Endothelial cell (in vitro differentiated cells): Measurements from ENCODE around the gene CEACAM1. TPM values are rescaled to one million over a fixed set of nuclear protein-coding genes. Genes with fewer than 3 reads are reported as not detected.
A peak's percentile ranks its signal among the peaks of the same experiment; 100 is the strongest.

Experiments
- DNase-seq: peaks from one replicate; pipeline ENCODE4 v3.0.0; 2021; ENCODE audit warnings: low spot score
- H3K27ac Mint-ChIP-seq: one replicate; pipeline ENCODE4 v1.8.0; 2021; ENCODE audit warnings: mixed read lengths, inconsistent platforms; ENCODE audit not compliant: unreplicated experiment
- H3K27me3 Mint-ChIP-seq: one replicate; pipeline ENCODE4 v1.8.0; 2021; ENCODE audit warnings: mild to moderate bottlenecking, moderate library complexity, mixed read lengths, inconsistent platforms; ENCODE audit not compliant: unreplicated experiment
- H3K36me3 Mint-ChIP-seq: one replicate; pipeline ENCODE4 v1.8.0; 2021; ENCODE audit warnings: mild to moderate bottlenecking, low read depth, mixed read lengths, inconsistent platforms; ENCODE audit not compliant: unreplicated experiment
- H3K4me1 Mint-ChIP-seq: one replicate; pipeline ENCODE4 v1.8.0; 2021; ENCODE audit warnings: mild to moderate bottlenecking, mixed read lengths, inconsistent platforms; ENCODE audit not compliant: unreplicated experiment
- H3K4me3 Mint-ChIP-seq: one replicate; pipeline ENCODE4 v1.8.0; 2021; ENCODE audit warnings: mild to moderate bottlenecking, mixed read lengths, inconsistent platforms; ENCODE audit not compliant: unreplicated experiment
- H3K9me3 Mint-ChIP-seq: one replicate; pipeline ENCODE4 v1.8.0; 2021; ENCODE audit warnings: mixed read lengths, inconsistent platforms; ENCODE audit not compliant: unreplicated experiment
- CTCF ChIP-seq: fragments of 200-600 bp; sonication (generic); IDR thresholded peaks from one replicate; pipeline ENCODE4 v1.5.0; 2021; ENCODE audit warnings: antibody characterized with exemption; ENCODE audit not compliant: unreplicated experiment
- total RNA-seq: library from RNA; stranded (reverse); fragmentation: NEBNext Ultra II Directional; extraction: Animal tissue kit (Norgen Biotek cat#: 25700); gene quantifications from one replicate; pipeline ENCODE4 v1.2.1, GENCODE V29; 2021; ENCODE audit not compliant: unreplicated experiment

The CEACAM1 gene
- total RNA-seq, 1 donor from 2014 or later, result 9.3 TPM

- no peak for TF ChIP-seq CTCF
- H3K27me3 Mint-ChIP-seq, result peaks cover 3% of the 10 kb centered on the region
- peaks cover 8% of the 10 kb centered on the region for H3K9me3 Mint-ChIP-seq
- H3K36me3 Mint-ChIP-seq, result peaks cover 17% of the 10 kb centered on the region
- H3K4me3 Mint-ChIP-seq, result no peak overlapping the region
- no peak overlapping the region for H3K27ac Mint-ChIP-seq
- H3K4me1 Mint-ChIP-seq, result no peaks in the 10 kb centered on the region
- DNase-seq, result no peak
These were observed 20.3 kb upstream of the CEACAM1 start for GRCh38 chr19:42548552-42548951.

- Mint-ChIP-seq H3K36me3 (peaks cover 17% of the 10 kb centered on the region), H3K27ac (no peak overlapping the region), H3K27me3 (peaks cover 3% of the 10 kb centered on the region), H3K9me3 (peaks cover 8% of the 10 kb centered on the region), H3K4me3 (no peak overlapping the region), H3K4me1 (no peaks in the 10 kb centered on the region)
- TF ChIP-seq CTCF, result no peak
- no peak for DNase-seq
These were observed 19.6 kb upstream of the CEACAM1 start for GRCh38 chr19:42547929-42548328.

GRCh38 chr19:42546831-42547500 is 18.7 kb upstream of the CEACAM1 start:
- H3K27me3 Mint-ChIP-seq, result peaks cover 5% of the 10 kb centered on the region
- H3K9me3 Mint-ChIP-seq, result peaks cover 8% of the 10 kb centered on the region
- peaks cover 17% of the 10 kb centered on the region for H3K36me3 Mint-ChIP-seq
- no peak for TF ChIP-seq CTCF
- H3K4me3 Mint-ChIP-seq, result no peak overlapping the region
- no peak for DNase-seq
- H3K27ac Mint-ChIP-seq, result no peak overlapping the region
- no peaks in the 10 kb centered on the region for H3K4me1 Mint-ChIP-seq

GRCh38 chr19:42544146-42544545 is 15.9 kb upstream of the CEACAM1 start:
- Mint-ChIP-seq H3K27me3 (peaks cover 4% of the 10 kb centered on the region), H3K36me3 (peaks cover 13% of the 10 kb centered on the region), H3K4me1 (peaks cover 2% of the 10 kb centered on the region), H3K9me3 (peaks cover 3% of the 10 kb centered on the region), H3K4me3 (no peak overlapping the region), H3K27ac (no peak overlapping the region)
- no peak for TF ChIP-seq CTCF
- no peak for DNase-seq

DNA sequence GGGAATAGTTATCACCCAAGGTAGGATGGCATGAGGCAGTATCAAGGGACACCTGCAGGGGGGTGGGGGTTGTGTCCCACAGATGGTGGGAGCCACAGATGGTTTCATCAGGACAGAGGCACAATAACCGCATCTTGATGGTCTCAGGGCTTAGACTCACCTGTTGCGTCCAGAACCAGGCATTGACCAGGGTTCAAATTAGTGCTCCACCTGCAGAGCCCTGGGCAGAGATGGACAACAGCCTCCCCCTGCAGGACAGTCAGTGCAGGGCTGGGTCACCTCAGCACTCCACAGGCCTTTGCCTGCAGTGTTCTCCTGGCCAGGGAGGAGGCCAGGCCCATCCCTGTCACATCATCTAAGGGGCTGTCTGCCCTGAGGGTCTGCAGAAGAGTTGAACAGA is 14.5 kb upstream of the CEACAM1 start:
- no peak for DNase-seq
- Mint-ChIP-seq H3K4me1 (peaks cover 11% of the 10 kb centered on the region), H3K36me3 (peaks cover 7% of the 10 kb centered on the region), H3K4me3 (no peak overlapping the region), H3K27me3 (peaks cover 4% of the 10 kb centered on the region), H3K9me3 (no peaks in the 10 kb centered on the region), H3K27ac (no peak overlapping the region)
- TF ChIP-seq CTCF, result peak; percentile 17
